DOHH2 (cell line): ENCODE data around the gene NHSL2.

Source experiments
- H3F3A ChIP-seq: fragments of 200-600 bp; sonication (generic), shearing (Covaris generic); 2 replicates; pipeline ENCODE4 v1.6.0; 2016; ENCODE audit warnings: antibody characterized with exemption, mild to moderate bottlenecking; ENCODE audit not compliant: control insufficient read depth, insufficient read depth
- H3K27ac ChIP-seq: fragments of 200-600 bp; sonication (generic); 2 replicates; pipeline ENCODE4 v1.5.1; 2014; ENCODE audit warnings: low read depth, mild to moderate bottlenecking, low read length, moderate library complexity
- H3K27me3 ChIP-seq: fragments of 200-600 bp; sonication (generic); 2 replicates; pipeline ENCODE4 v1.6.1; 2014; ENCODE audit warnings: mild to moderate bottlenecking, low read length, mixed read lengths; ENCODE audit not compliant: control insufficient read depth
- H3K36me3 ChIP-seq: fragments of 200-600 bp; sonication (generic); 2 replicates; pipeline ENCODE4 v1.6.1; 2014; ENCODE audit warnings: mild to moderate bottlenecking, low read length, moderate library complexity, mixed read lengths; ENCODE audit not compliant: control insufficient read depth
- H3K4me1 ChIP-seq: fragments of 200-600 bp; sonication (generic); 2 replicates; pipeline ENCODE4 v1.6.1; 2014; ENCODE audit warnings: mild to moderate bottlenecking, low read length, mixed read lengths; ENCODE audit not compliant: control insufficient read depth
- H3K4me2 ChIP-seq: fragments of 200-600 bp; sonication (generic); 2 replicates; pipeline ENCODE4 v1.6.0; 2014; ENCODE audit warnings: mild to moderate bottlenecking, low read length, moderate library complexity
- H3K4me3 ChIP-seq: fragments of 200-600 bp; sonication (generic); 2 replicates; pipeline ENCODE4 v1.5.1; 2014; ENCODE audit warnings: mild to moderate bottlenecking, low read length, mixed read lengths
- H3K79me2 ChIP-seq: fragments of 200-600 bp; sonication (generic); 2 replicates; pipeline ENCODE4 v1.6.1; 2014; ENCODE audit warnings: mild to moderate bottlenecking, low read length, mixed read lengths; ENCODE audit not compliant: control insufficient read depth
- H3K9me2 ChIP-seq: fragments of 200-600 bp; sonication (generic); replicated peaks from 2 replicates; pipeline ENCODE4 v1.6.1; 2014; ENCODE audit warnings: mild to moderate bottlenecking, low read length, mixed read lengths; ENCODE audit not compliant: control insufficient read depth
- H3K9me3 ChIP-seq: fragments of 200-600 bp; sonication (generic); 2 replicates; pipeline ENCODE4 v1.6.1; 2014; ENCODE audit warnings: antibody characterized with exemption, low read length, mixed read lengths; ENCODE audit not compliant: control insufficient read depth, insufficient read depth
- H4K20me1 ChIP-seq: fragments of 200-600 bp; sonication (generic); 2 replicates; pipeline ENCODE4 v1.6.0; 2014; ENCODE audit warnings: low read depth, mild to moderate bottlenecking, antibody characterized with exemption, low read length, moderate library complexity; ENCODE audit not compliant: control insufficient read depth, insufficient read depth
- EZH2phosphoT487 ChIP-seq: fragments of 200-600 bp; sonication (generic); IDR thresholded peaks from 2 replicates; pipeline ENCODE4 v1.6.1; 2017; ENCODE audit warnings: borderline replicate concordance, mild to moderate bottlenecking, antibody characterized with exemption, low read length, moderate library complexity, mixed read lengths
- TF ChIP-seq, protein P1 (sequence below): fragments of 200-600 bp; sonication (generic); IDR thresholded peaks from one replicate; pipeline ENCODE4 v1.5.1; 2014; ENCODE audit warnings: antibody characterized with exemption, mild to moderate bottlenecking, low read depth, low read length; ENCODE audit not compliant: poor library complexity, severe bottlenecking

NHSL2 gene

DNA sequence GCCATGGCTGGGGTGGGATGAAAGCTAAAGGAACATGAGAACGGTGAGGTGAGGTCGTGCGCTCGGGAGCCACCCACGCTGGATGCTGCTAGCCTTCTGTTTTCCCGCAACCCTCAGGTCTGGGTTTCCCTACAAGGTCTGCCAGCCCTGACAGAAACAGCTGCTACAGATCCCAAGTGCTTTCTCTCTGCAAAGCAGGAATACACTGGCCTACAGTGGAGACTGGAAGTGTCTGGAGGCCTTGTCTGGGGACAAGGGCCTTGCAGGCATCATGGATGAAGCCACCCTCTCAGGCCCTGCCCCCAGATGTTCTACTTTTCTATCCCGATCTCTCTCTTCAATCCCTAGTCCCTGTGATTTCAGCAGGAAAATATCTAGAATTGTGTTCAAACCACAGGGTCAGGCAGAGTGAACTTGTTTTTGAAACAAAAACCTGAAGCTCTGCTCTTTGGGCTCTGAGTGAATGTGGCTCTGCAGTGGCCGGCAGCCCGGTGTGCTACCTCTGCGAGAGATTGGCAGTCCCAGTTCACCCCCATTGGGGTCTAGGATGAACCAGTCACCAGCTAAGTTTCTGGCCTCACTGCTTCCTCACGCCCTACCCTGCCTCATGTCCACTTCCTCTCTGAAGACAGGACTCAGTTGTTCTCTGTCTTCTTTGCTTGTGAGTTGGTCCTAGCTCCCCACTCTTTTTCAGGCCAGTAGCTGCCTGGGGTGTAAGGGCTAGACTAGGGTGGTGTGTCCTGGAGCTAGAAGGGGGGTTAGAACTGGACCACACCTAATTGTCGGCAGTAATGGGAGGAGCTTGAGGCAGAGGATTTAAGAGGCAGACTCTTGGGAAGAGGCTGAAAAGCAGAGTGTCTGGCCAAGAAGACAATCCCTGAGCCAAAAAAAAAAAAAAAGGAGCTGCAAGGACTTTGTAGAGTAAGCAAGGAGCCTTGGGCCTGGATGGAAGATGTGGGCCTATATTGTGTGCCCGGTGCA is 131.5 kb downstream of the NHSL2 start:
- H3K9me2 ChIP-seq = no peaks in the 10 kb centered on the region
- H3K36me3 ChIP-seq = no peaks in the 10 kb centered on the region
- H3K4me3 ChIP-seq = no peak overlapping the region
- no peak overlapping the region for H3K4me2 ChIP-seq
- no peaks in the 10 kb centered on the region for H3K27me3 ChIP-seq
- H3K9me3 ChIP-seq = no peaks in the 10 kb centered on the region
- H4K20me1 ChIP-seq = no peaks in the 10 kb centered on the region
- no peaks in the 10 kb centered on the region for H3F3A ChIP-seq
- no peaks in the 10 kb centered on the region for H3K79me2 ChIP-seq
- H3K4me1 ChIP-seq = no peaks in the 10 kb centered on the region
- TF ChIP-seq, protein P1, sequence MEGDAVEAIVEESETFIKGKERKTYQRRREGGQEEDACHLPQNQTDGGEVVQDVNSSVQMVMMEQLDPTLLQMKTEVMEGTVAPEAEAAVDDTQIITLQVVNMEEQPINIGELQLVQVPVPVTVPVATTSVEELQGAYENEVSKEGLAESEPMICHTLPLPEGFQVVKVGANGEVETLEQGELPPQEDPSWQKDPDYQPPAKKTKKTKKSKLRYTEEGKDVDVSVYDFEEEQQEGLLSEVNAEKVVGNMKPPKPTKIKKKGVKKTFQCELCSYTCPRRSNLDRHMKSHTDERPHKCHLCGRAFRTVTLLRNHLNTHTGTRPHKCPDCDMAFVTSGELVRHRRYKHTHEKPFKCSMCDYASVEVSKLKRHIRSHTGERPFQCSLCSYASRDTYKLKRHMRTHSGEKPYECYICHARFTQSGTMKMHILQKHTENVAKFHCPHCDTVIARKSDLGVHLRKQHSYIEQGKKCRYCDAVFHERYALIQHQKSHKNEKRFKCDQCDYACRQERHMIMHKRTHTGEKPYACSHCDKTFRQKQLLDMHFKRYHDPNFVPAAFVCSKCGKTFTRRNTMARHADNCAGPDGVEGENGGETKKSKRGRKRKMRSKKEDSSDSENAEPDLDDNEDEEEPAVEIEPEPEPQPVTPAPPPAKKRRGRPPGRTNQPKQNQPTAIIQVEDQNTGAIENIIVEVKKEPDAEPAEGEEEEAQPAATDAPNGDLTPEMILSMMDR = no peak
- TF ChIP-seq EZH2phosphoT487 = no peak
- H3K27ac ChIP-seq = no peak overlapping the region

- H3K27ac ChIP-seq = no peak overlapping the region
- H3K4me3 ChIP-seq = no peak overlapping the region
- TF ChIP-seq, protein P1 = no peak
- TF ChIP-seq EZH2phosphoT487 = no peak
- no peaks in the 10 kb centered on the region for H3K79me2 ChIP-seq
- H3K4me2 ChIP-seq = no peak overlapping the region
- H3K9me2 ChIP-seq = no peaks in the 10 kb centered on the region
- H3K36me3 ChIP-seq = no peaks in the 10 kb centered on the region
- H4K20me1 ChIP-seq = no peaks in the 10 kb centered on the region
- no peaks in the 10 kb centered on the region for H3K9me3 ChIP-seq
- no peaks in the 10 kb centered on the region for H3K27me3 ChIP-seq
- no peaks in the 10 kb centered on the region for H3F3A ChIP-seq
- no peaks in the 10 kb centered on the region for H3K4me1 ChIP-seq
Measured at GRCh38 chrX:72042852-72043248, 132.2 kb downstream of the NHSL2 start.

- Histone ChIP-seq H3K9me2 (no peaks in the 10 kb centered on the region), H3K27ac (no peak overlapping the region), H3K4me3 (no peak overlapping the region), H3K79me2 (no peaks in the 10 kb centered on the region), H3F3A (no peaks in the 10 kb centered on the region), H3K36me3 (no peaks in the 10 kb centered on the region), H3K27me3 (no peaks in the 10 kb centered on the region), H3K9me3 (no peaks in the 10 kb centered on the region), H3K4me2 (no peak overlapping the region), H4K20me1 (no peaks in the 10 kb centered on the region), H3K4me1 (no peaks in the 10 kb centered on the region)
- TF ChIP-seq EZH2phosphoT487 = no peak
- TF ChIP-seq, protein P1 = no peak
Measured at GRCh38 chrX:72043636-72044035, 133.0 kb downstream of the NHSL2 start.
